Measurements from ENCODE around the gene SMAD3.

The SMAD3 gene

DNA sequence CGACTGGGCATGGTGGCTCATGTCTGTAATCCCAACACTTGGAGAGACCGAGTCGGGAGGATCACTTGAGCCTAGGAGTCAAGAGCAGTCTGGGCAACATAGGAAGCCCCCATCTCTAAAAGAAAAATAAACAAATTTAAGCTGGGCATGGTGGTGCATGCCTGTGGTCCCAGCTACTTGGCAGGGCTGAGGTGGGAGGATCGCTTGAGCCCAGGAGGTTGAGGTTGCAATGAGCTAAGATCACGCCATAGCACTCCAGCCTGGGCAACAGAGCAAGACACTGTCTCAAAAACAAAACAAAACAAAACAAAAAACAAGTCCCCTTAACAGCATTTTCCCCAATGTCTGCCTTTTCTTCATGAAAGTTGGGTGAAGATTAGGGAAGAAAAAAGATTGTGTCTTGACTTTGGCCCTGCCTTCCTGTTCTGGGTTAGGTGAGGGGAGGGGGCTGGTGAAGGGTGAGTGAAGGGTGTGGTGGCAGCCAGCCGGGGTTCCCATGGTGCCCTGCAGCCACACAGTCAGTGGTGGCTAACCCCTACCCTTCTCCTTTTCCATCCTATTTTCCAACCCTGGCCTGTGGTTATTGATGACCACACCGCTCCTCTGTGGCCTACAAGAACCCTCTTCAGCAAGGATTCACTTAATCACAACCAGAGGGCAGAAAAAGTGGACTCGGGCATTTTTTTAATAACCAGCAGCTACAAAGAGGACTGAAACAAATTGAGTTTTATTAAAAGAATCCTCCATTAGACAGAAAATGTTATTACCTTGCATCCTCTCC, 28.4 kb upstream of the SMAD3 start:
- no peak for DNase-seq

GRCh38 chr15:67037694-67038093, 27.7 kb upstream of the SMAD3 start:
- DNase-seq: no peak

GRCh38 chr15:67038736-67039135, 26.7 kb upstream of the SMAD3 start:
- DNase-seq: no peak

- no peak for DNase-seq
Measured at GRCh38 chr15:67039384-67040075, 25.9 kb upstream of the SMAD3 start.

GRCh38 chr15:67040277-67040676, 25.1 kb upstream of the SMAD3 start:
- no peak for DNase-seq

- DNase-seq: no peak
Measured at GRCh38 chr15:67042551-67043142, 22.8 kb upstream of the SMAD3 start.

GRCh38 chr15:67043939-67044771, 21.2 kb upstream of the SMAD3 start:
- DNase-seq: no peak

DNA sequence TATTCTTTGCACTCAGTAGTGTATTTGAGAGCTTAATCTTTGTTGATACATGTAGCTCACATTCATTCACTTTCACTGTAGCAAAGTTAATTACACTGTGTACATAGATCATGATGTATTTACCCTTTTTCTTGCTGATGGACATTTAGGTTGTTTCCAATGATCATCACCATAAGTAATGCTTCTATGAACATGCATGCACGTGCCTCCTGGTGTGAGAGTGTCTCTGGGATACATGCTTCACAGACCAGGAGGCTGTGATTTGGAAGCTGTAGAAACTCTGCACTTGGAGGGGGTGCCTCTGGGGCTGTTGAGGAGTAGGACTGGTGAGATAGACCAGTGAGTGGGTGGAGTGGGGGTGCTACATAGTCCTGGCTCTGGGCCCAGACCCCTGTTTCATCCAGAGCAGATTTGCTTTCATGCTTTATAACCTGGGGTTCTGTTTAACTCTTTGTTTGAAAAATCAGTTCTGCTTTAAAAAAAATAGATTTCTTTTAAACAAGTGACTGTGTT, 18.2 kb upstream of the SMAD3 start:
- no peak for DNase-seq

GRCh38 chr15:67048281-67049279, 16.8 kb upstream of the SMAD3 start:
- no peak for DNase-seq

DNA sequence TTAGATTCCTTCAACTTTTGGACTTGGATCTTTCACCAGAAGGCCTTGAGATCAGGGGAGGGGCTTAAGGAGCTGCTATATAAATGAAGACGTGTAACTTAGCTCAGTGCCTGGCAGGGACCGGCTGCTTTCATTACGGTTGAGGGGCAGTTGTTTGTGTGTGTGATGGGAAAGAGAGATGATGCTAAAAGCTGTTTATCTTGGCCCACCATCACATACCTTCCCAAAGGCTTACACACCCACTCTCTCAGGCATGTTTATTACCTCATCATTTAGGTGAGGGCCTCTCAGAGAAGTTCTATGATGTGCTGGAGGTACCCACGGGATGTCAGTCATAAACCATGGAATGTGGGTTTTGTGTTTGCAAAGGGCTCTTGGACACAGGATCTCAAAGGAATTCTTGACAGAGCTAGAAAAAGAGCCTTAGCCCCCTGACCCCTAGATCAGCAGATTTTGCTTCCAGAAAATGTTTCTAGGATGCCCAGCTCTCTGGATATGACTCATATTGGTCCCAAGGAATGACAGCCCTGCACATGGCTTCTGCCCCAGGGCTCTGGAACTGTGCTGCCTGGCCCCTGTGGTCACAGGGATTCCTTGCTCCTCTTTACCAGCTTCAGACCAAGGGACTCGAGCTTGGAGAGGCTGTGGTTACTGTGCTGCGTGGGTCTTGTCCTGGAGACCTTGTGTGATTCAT, 15.9 kb upstream of the SMAD3 start:
- DNase-seq: no peak

DNA sequence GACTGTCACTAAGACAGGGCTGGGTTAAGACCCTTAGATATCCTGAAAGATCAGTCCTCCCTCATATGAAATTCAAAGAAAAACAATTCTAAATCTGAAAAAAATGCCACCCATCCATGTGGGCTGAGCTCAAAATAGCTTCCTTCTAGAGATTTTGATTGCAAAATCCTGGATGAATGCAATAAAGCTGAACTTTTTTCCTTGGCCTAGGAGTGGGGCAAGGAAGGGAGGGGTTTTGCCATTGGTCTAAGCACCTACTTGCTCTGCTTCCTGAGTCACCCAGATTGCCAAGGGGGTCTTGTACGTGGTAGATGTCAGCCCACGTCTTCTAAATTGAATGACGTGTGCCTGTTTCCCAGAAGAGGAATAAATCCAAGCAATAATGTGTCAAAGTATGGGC, 15.3 kb upstream of the SMAD3 start:
- DNase-seq: no peak

DNA sequence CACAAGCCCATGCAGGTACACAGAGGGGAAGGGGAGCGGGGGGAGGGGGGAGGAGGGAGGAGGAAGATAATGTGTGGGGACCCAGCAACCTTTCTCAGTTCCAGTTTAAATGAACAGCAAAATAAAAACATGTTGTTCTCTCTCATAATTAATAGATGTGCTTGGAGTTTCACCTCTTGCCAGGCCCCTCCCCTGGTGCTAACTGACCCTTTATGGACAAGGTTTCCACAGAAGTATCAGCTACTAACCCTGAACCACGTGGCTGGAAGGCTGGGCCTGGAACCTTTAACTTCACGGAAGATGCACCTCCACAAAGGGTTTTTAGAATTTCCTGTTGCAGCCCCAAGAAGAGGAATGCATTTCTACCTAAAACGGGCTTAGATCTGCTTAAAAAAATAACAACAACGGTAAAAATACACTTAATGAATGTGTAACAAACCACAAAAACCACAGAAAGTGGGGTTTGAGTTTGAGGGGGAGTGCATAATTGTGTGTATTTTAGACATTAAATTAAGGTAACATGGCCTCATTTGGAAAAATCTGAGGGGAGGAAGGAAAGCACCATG, 14.8 kb upstream of the SMAD3 start:
- no peak for DNase-seq

GRCh38 chr15:67051088-67052045, 14.0 kb upstream of the SMAD3 start:
- DNase-seq: no peak

GRCh38 chr15:67054676-67055075, 10.7 kb upstream of the SMAD3 start:
- no peak for DNase-seq

DNA sequence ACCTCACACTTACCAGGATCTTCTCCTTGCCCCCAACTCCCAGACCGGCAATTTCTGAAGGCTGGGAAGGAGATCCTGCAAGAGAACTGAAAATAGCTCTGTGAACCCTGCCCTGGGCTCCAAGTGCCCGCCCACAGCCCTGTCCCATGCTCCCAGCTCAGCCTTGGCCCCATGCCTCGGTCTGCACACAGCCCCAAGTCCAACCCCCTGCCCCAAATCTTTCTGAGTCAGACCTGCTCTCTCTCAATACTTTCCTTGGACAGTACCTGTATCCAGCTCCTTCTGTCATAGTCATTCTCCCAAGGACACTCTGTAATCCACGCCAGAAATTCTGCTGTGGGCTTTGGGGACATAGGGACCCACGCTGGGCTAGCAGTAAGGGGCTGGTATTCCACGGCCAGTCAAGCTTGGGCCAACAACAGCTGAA, 6.3 kb upstream of the SMAD3 start:
- no peak for DNase-seq

DNA sequence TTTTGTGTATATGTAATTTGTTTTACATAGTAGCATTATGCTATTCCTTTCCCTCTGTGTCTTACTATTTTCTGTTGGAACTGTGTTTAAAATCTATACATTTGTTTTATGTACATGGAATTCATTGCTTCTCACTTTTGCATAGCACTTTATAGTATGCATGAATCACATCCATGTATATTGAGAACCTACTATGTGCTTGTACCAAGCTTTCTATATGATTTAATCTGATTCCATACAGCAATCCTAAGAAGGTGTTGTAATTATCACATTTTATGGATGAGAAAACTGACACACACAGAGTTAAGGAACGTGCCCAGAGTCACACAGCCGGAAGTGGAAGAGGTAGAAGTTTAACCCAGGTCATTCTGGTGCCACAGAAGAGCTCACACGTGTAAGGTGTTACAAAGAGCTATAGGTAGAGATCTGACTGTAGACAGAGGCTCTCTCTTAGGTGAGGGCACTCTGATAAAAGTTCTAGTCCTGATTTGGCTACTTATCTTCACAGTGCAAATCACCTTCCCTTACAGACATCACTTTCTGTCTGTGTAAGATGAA, 3.5 kb upstream of the SMAD3 start:
- DNase-seq: no peak

- DNase-seq: no peak
Measured at GRCh38 chr15:67062369-67062985, 2.9 kb upstream of the SMAD3 start.

All from DMS79 treated with DMSO at 0.1 percent for 48 hours (cell line).